DMS53 treated with DMSO at 0.1 percent for 48 hours (cell line): ENCODE measurements around the gene SLC6A15.

Experiments used
- DNase-seq: peaks from one replicate; lab custom pipeline; 2025; ENCODE audit not compliant: unreplicated experiment; lab: John Stamatoyannopoulos, UW

SLC6A15 gene

DNA sequence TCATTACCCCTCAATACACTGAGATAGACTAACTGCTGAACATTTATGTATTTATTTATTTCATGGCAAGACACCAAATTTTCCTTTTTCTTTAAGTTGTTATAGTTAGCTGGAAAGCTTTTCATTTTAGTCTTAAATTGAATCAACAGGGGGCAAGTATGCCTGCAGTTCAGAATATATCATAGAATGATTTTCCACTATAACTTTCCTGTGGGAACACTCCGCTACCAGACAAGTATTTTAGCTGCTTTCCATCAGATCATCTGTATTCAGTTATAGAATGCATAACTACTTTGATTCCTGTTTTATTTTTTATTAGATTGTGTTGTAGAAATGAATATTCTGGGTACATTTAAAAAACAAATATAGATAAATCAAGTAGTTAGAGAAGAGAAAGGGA lies 102.0 kb downstream of the SLC6A15 start:
- DNase-seq = no peak
